Progenitor cell of endocrine pancreas (in vitro differentiated cells): ENCODE data around the gene NFE2. TPM values are rescaled to one million over a fixed set of nuclear protein-coding genes. Genes with fewer than 3 reads are reported as not detected.

Source experiments
- DNase-seq: peaks from one replicate; pipeline ENCODE4 v3.0.0; 2021; ENCODE audit warnings: low spot score; ENCODE audit not compliant: unreplicated experiment
- H3K27ac Mint-ChIP-seq: 2 replicates; pipeline ENCODE4 v1.8.0; 2021; ENCODE audit warnings: mild to moderate bottlenecking, moderate library complexity, mixed read lengths
- H3K27me3 Mint-ChIP-seq: 2 replicates; pipeline ENCODE4 v1.8.0; 2021; ENCODE audit warnings: mixed read lengths
- H3K36me3 Mint-ChIP-seq: 2 replicates; pipeline ENCODE4 v1.8.0; 2022; ENCODE audit warnings: mixed read lengths; ENCODE audit not compliant: insufficient read depth
- H3K4me1 Mint-ChIP-seq: 2 replicates; pipeline ENCODE4 v1.8.0; 2021; ENCODE audit warnings: low read depth, mixed read lengths
- H3K4me3 Mint-ChIP-seq: 2 replicates; pipeline ENCODE4 v1.8.0; 2021; ENCODE audit warnings: low read depth, mild to moderate bottlenecking, moderate library complexity, mixed read lengths
- H3K9me3 Mint-ChIP-seq: 2 replicates; pipeline ENCODE4 v1.8.0; 2021; ENCODE audit warnings: low read depth, mixed read lengths
- CTCF ChIP-seq: fragments of 200-600 bp; sonication (generic); IDR thresholded peaks from one replicate; pipeline ENCODE4 v1.5.0; 2021; ENCODE audit warnings: antibody characterized with exemption, mild to moderate bottlenecking; ENCODE audit not compliant: unreplicated experiment
- total RNA-seq: library from RNA; stranded (reverse); gene quantifications from 2 replicates; pipeline ENCODE4 v1.2.1, GENCODE V29; 2021

NFE2 gene
- total RNA-seq, 1 donor from 2014 or later: 17.9 TPM

- Mint-ChIP-seq H3K27ac (peak overlapping the region; percentile 76), H3K36me3 (peaks cover 9% of the 10 kb centered on the region), H3K27me3 (no peaks in the 10 kb centered on the region), H3K4me1 (peaks cover 41% of the 10 kb centered on the region), H3K4me3 (peak overlapping the region; percentile 75), H3K9me3 (no peaks in the 10 kb centered on the region)
- no peak for DNase-seq
- TF ChIP-seq CTCF: no peak
These were observed 42.6 kb downstream of the NFE2 start for GRCh38 chr12:54258201-54258681.

GRCh38 chr12:54257332-54257731 is 43.5 kb downstream of the NFE2 start:
- Mint-ChIP-seq H3K4me3 (no peak overlapping the region), H3K27me3 (no peaks in the 10 kb centered on the region), H3K36me3 (peaks cover 12% of the 10 kb centered on the region), H3K4me1 (peaks cover 35% of the 10 kb centered on the region), H3K27ac (peak overlapping the region; percentile 76), H3K9me3 (no peaks in the 10 kb centered on the region)
- TF ChIP-seq CTCF: no peak
- no peak for DNase-seq

- H3K27ac Mint-ChIP-seq: no peak overlapping the region
- DNase-seq: no peak
- no peaks in the 10 kb centered on the region for H3K9me3 Mint-ChIP-seq
- peaks cover 10% of the 10 kb centered on the region for H3K4me1 Mint-ChIP-seq
- no peaks in the 10 kb centered on the region for H3K27me3 Mint-ChIP-seq
- TF ChIP-seq CTCF: no peak
- peaks cover 28% of the 10 kb centered on the region for H3K36me3 Mint-ChIP-seq
- no peak overlapping the region for H3K4me3 Mint-ChIP-seq
These were observed 47.6 kb downstream of the NFE2 start for GRCh38 chr12:54253240-54253639.

GRCh38 chr12:54251667-54252284 is 49.0 kb downstream of the NFE2 start:
- no peaks in the 10 kb centered on the region for H3K4me1 Mint-ChIP-seq
- H3K27ac Mint-ChIP-seq: peak overlapping the region; percentile 79
- H3K27me3 Mint-ChIP-seq: no peaks in the 10 kb centered on the region
- H3K9me3 Mint-ChIP-seq: no peaks in the 10 kb centered on the region
- peaks cover 29% of the 10 kb centered on the region for H3K36me3 Mint-ChIP-seq
- DNase-seq: no peak
- H3K4me3 Mint-ChIP-seq: no peak overlapping the region
- peak; percentile 74 for TF ChIP-seq CTCF

GRCh38 chr12:54249489-54249888 is 51.3 kb downstream of the NFE2 start:
- Mint-ChIP-seq H3K4me1 (no peaks in the 10 kb centered on the region), H3K27me3 (no peaks in the 10 kb centered on the region), H3K9me3 (no peaks in the 10 kb centered on the region), H3K27ac (no peak overlapping the region), H3K4me3 (no peak overlapping the region), H3K36me3 (peaks cover 30% of the 10 kb centered on the region)
- no peak for TF ChIP-seq CTCF
- DNase-seq: no peak
